Measurements from ENCODE around the gene FAM163A. TPM values are rescaled to one million over a fixed set of nuclear protein-coding genes. Genes with fewer than 3 reads are reported as not detected.

Gene FAM163A
- total RNA-seq, 4 donors from 2014 or later, result 0.16 TPM; not detected in 3

- in situ Hi-C loops (cut with MboI; ENCODE audit: low sequenced_read_pairs in 4 of 4), result loop anchor here in 1 of 4 donors (25.0 kb wide), 1 partner anchor 728 kb away; the partner anchor contains the start of gene TOR3A
- peak overlapping the region; percentile 38 to 51 (median 42) for H3K27ac ChIP-seq
- H3K27me3 ChIP-seq, result peaks cover 0 to 9% (median 5%) of the 10 kb centered on the region in 3 donors
- intact Hi-C loops (cut with DNase I; ENCODE audit: low total_unique reads), result no loop called here
- no peak for DNase-seq
- no peaks in the 10 kb centered on the region for H3K9me3 ChIP-seq
- peak overlapping the region; percentile 43 to 78 (median 46) for H3K4me3 ChIP-seq
- peaks cover 14 to 19% of the 10 kb centered on the region in 2 donors for H3K4me1 ChIP-seq
- no peaks in the 10 kb centered on the region for H3K36me3 ChIP-seq
- ATAC-seq, result no peak
- TF ChIP-seq POLR2A (IDR thresholded peaks at IDR 0.05), result no peak
- no peak for TF ChIP-seq CTCF (IDR thresholded peaks at IDR 0.05 in 4 of 5, conservative IDR thresholded peaks at IDR 0.05 in 1 of 5)
These were observed 72.5 kb downstream of the FAM163A start for GRCh38 chr1:179815641-179816040.

GRCh38 chr1:179816196-179816960 lies 73.3 kb downstream of the FAM163A start:
- no peak overlapping the region for H3K4me3 ChIP-seq
- peaks cover 0 to 7% (median 5%) of the 10 kb centered on the region in 3 donors for H3K27me3 ChIP-seq
- DNase-seq (peak; percentile 41 to 43), ATAC-seq (no peak)
- TF ChIP-seq POLR2A (IDR thresholded peaks at IDR 0.05), result no peak
- TF ChIP-seq CTCF (IDR thresholded peaks at IDR 0.05 in 4 of 5, conservative IDR thresholded peaks at IDR 0.05 in 1 of 5), result no peak
- intact Hi-C loops (cut with DNase I; ENCODE audit: low total_unique reads), result no loop called here
- H3K36me3 ChIP-seq, result no peaks in the 10 kb centered on the region
- peak overlapping the region in 3 of 4 donors; percentile 38 to 51 (median 45) for H3K27ac ChIP-seq
- H3K9me3 ChIP-seq, result no peaks in the 10 kb centered on the region
- in situ Hi-C loops (cut with MboI; ENCODE audit: low sequenced_read_pairs in 4 of 4), result loop anchor here in 1 of 4 donors (25.0 kb wide), 1 partner anchor 729 kb away; the partner anchor contains the start of gene TOR3A
- H3K4me1 ChIP-seq, result peaks cover 14 to 19% of the 10 kb centered on the region in 2 donors

- ATAC-seq, result no peak
- Histone ChIP-seq H3K27me3 (peaks cover 0 to 3% (median 1%) of the 10 kb centered on the region in 3 donors), H3K27ac (no peak overlapping the region), H3K4me1 (peaks cover 14 to 19% of the 10 kb centered on the region in 2 donors), H3K9me3 (no peaks in the 10 kb centered on the region), H3K36me3 (no peaks in the 10 kb centered on the region), H3K4me3 (no peak overlapping the region)
- in situ Hi-C loops (cut with MboI; ENCODE audit: low sequenced_read_pairs in 4 of 4), result loop anchor here in 1 of 4 donors (25.0 kb wide), 1 partner anchor 730 kb away; the partner anchor contains the start of gene TOR3A
- intact Hi-C loops (cut with DNase I; ENCODE audit: low total_unique reads), result no loop called here
- TF ChIP-seq POLR2A (IDR thresholded peaks at IDR 0.05), result no peak
- TF ChIP-seq CTCF (IDR thresholded peaks at IDR 0.05 in 4 of 5, conservative IDR thresholded peaks at IDR 0.05 in 1 of 5), result no peak
- DNase-seq, result no peak
These were observed 74.0 kb downstream of the FAM163A start for GRCh38 chr1:179817056-179817455.

- Histone ChIP-seq H3K36me3 (no peaks in the 10 kb centered on the region), H3K27me3 (no peaks in the 10 kb centered on the region), H3K9me3 (no peaks in the 10 kb centered on the region), H3K4me3 (no peak overlapping the region), H3K27ac (peak overlapping the region in 3 of 4 donors; percentile 28 to 42 (median 34)), H3K4me1 (peaks cover 14 to 19% of the 10 kb centered on the region in 2 donors)
- intact Hi-C loops (cut with DNase I; ENCODE audit: low total_unique reads), result no loop called here
- ATAC-seq (peak; percentile 15 to 29), DNase-seq (peak; percentile 46 to 62)
- in situ Hi-C loops (cut with MboI; ENCODE audit: low sequenced_read_pairs in 4 of 4), result loop anchor here in 1 of 4 donors (25.0 kb wide), 1 partner anchor 730 kb away; the partner anchor contains the start of gene TOR3A
- TF ChIP-seq CTCF (IDR thresholded peaks at IDR 0.05 in 4 of 5, conservative IDR thresholded peaks at IDR 0.05 in 1 of 5) (no peak), POLR2A (IDR thresholded peaks at IDR 0.05) (peak in 1 of 2 donors; percentile 6)
These were observed 74.7 kb downstream of the FAM163A start for GRCh38 chr1:179817789-179818188.
